K562 (cell line): ENCODE data around the gene SLC25A48. TPM values are rescaled to one million over a fixed set of nuclear protein-coding genes. Genes with fewer than 3 reads are reported as not detected.

Experiments used
- ATAC-seq: fragments of 200-7000 bp; cut with Tn5 transposase; 3 replicates; pipeline ENCODE4 v1.9.1; 2020; ENCODE audit warnings: moderate library complexity
- Bru-seq: library from RNA; stranded (reverse); fragments of 400-500 nt; gene quantifications from one replicate; lab custom pipeline; 2021; lab: Mats Ljungman, UMichigan
- BruChase-seq, 2 experiments: library from RNA; stranded (reverse); fragments of 400-500 nt; gene quantifications; one replicate each; lab custom pipeline; 2021; lab: Mats Ljungman, UMichigan
- BruUV-seq: library from RNA; stranded (reverse); fragments of 400-500 nt; replicated peaks from 2 replicates; lab custom pipeline; 2021; lab: Mats Ljungman, UMichigan
- CTCF ChIA-PET: fragments of 300-600 bp; formaldehyde crosslinking; extraction: SDS; loops from one replicate; lab custom pipeline; 2021; ENCODE audit warnings: low intra/inter-chr PET ratio; lab: Yijun Ruan, JAX
- POLR2A ChIA-PET: fragments of 300-600, 350-650 bp; sonication (Branson Sonifier 250); formaldehyde crosslinking; extraction: SDS; loops from one replicate; lab custom pipeline; 2021; ENCODE audit warnings: antibody characterized with exemption, inconsistent platforms; lab: Yijun Ruan, JAX
- DNase-seq, 4 experiments: peaks; one replicate each; pipeline versions ENCODE4 v3.0.0 to v3.0.0-alpha.2; 2011 to 2018; ENCODE audit warnings: low spot score in 3 of 4, mixed read lengths in 3 of 4; ENCODE audit errors: extremely low read depth in 1 of 4
- FAIRE-seq: peaks from 2 replicates; lab custom pipeline; 2011; peaks lifted over from hg19 to GRCh38; lab: Jason Lieb, UNC
- H2AFZ ChIP-seq: 2 replicates; pipeline ENCODE4 v1.6.0; 2011; ENCODE audit warnings: low read depth, low read length, control low read depth, inconsistent platforms
- H3K27ac ChIP-seq: fragments of 200-600 bp; 3 replicates; pipeline ENCODE4 v1.8.0; 2011; ENCODE audit warnings: low read depth, mild to moderate bottlenecking, control low read depth, inconsistent platforms, low read length, moderate library complexity, mixed read lengths; ENCODE audit errors: extremely low read depth
- H3K27me3 ChIP-seq, 2 experiments: fragments of 300-600 bp in 1 of 2; 2 replicates in 1 of 2; 3 replicates in 1 of 2; pipeline versions ENCODE4 v1.6.0 to v1.8.0; 2011; ENCODE audit warnings: inconsistent platforms in 2 of 2, low read length in 2 of 2, mild to moderate bottlenecking in 1 of 2, mixed read lengths in 1 of 2, moderate library complexity in 1 of 2; ENCODE audit not compliant: control insufficient read depth in 2 of 2, insufficient read depth in 2 of 2
- H3K36me3 ChIP-seq: fragments of 300-600 bp; 3 replicates; pipeline ENCODE4 v1.8.0; 2011; ENCODE audit warnings: mild to moderate bottlenecking, low read length, inconsistent platforms; ENCODE audit not compliant: control insufficient read depth, insufficient read depth
- H3K4me1 ChIP-seq, 2 experiments: fragments of 200-600 bp in 1 of 2; replicated peaks in 1 of 2; 2 replicates in 1 of 2; 3 replicates in 1 of 2; pipeline versions ENCODE4 v1.5.1 to v1.8.0; 2011; ENCODE audit warnings: inconsistent platforms in 2 of 2, low read length in 2 of 2, mild to moderate bottlenecking in 1 of 2, mixed read lengths in 1 of 2, moderate library complexity in 1 of 2; ENCODE audit not compliant: control insufficient read depth in 2 of 2, insufficient read depth in 2 of 2
- H3K4me2 ChIP-seq: 2 replicates; pipeline ENCODE4 v1.6.1; 2011; ENCODE audit warnings: low read length, control low read depth, inconsistent platforms, mixed read lengths; ENCODE audit not compliant: insufficient read depth
- H3K4me3 ChIP-seq: fragments of 200-600 bp; sonication (generic), shearing (Covaris generic); 2 replicates; pipeline ENCODE4 v1.5.1; 2016; ENCODE audit warnings: control low read depth, inconsistent platforms
- H3K79me2 ChIP-seq: fragments of 200-600 bp; 3 replicates; pipeline ENCODE4 v1.8.0; 2011; ENCODE audit warnings: low read length, inconsistent platforms; ENCODE audit not compliant: control insufficient read depth, insufficient read depth
- H3K9ac ChIP-seq, 2 experiments: 2 replicates each; pipeline versions ENCODE4 v1.6.0 to v1.6.1; 2011; ENCODE audit warnings: low read depth in 2 of 2, low read length in 2 of 2, control low read depth in 1 of 2, inconsistent platforms in 1 of 2, mild to moderate bottlenecking in 1 of 2, mixed read lengths in 1 of 2; ENCODE audit not compliant: insufficient read depth in 1 of 2
- H3K9me1 ChIP-seq: one replicate; pipeline ENCODE4 v1.6.0; 2011; ENCODE audit warnings: inconsistent platforms, mild to moderate bottlenecking, low read length, moderate library complexity; ENCODE audit not compliant: control insufficient read depth, insufficient read depth
- H3K9me3 ChIP-seq: replicated peaks from 2 replicates; pipeline ENCODE4 v1.5.1; 2011; ENCODE audit warnings: low read depth, low read length, inconsistent platforms; ENCODE audit not compliant: control insufficient read depth, insufficient read depth
- H4K20me1 ChIP-seq: replicated peaks from 2 replicates; pipeline ENCODE4 v1.6.1; 2011; ENCODE audit warnings: low read length, inconsistent platforms, mixed read lengths; ENCODE audit not compliant: control insufficient read depth, insufficient read depth
- CTCF ChIP-seq, 3 experiments: IDR thresholded peaks in 2 of 3; conservative IDR thresholded peaks in 1 of 3; 2 replicates each; pipeline ENCODE4 v1.5.1; 2011 to 2012; ENCODE audit warnings: low read length in 3 of 3, mild to moderate bottlenecking in 3 of 3, control low read depth in 2 of 3, improper control_type of control experiment in 1 of 3, inconsistent platforms in 1 of 3, low read depth in 1 of 3, mixed read lengths in 1 of 3, moderate library complexity in 1 of 3; ENCODE audit not compliant: insufficient read depth in 2 of 3
- RBFOX2 ChIP-seq: fragments of 200-400 bp; formaldehyde crosslinking; IDR thresholded peaks from 2 replicates; pipeline ENCODE4 v1.6.1; 2017; ENCODE audit warnings: low read depth, mild to moderate bottlenecking, low read length, moderate library complexity
- RBM34 ChIP-seq: fragments of 200-400 bp; formaldehyde crosslinking; IDR thresholded peaks from 2 replicates; pipeline ENCODE4 v1.6.1; 2018; ENCODE audit warnings: low read length, borderline replicate concordance; ENCODE audit not compliant: insufficient read depth
- SIX5 ChIP-seq, 2 experiments: IDR thresholded peaks; 2 replicates each; pipeline ENCODE4 v1.6.1; 2011; ENCODE audit warnings: low read length in 2 of 2, borderline replicate concordance in 1 of 2, low read depth in 1 of 2, mild to moderate bottlenecking in 1 of 2, moderate library complexity in 1 of 2; ENCODE audit not compliant: insufficient read depth in 1 of 2
- ZFP1 ChIP-seq: fragments of 450-650 bp; formaldehyde crosslinking; IDR thresholded peaks from 2 replicates; pipeline ENCODE4 v1.4.0; 2020; ENCODE audit warnings: mild to moderate bottlenecking, mixed read lengths
- WGBS: fragments of 100-300 bp; shearing (Covaris generic); methylation state at CpG from one replicate; pipeline ENCODE4 v1.1.6; 2016; ENCODE audit warnings: low coverage, mixed read lengths; ENCODE audit not compliant: insufficient coverage; ENCODE audit errors: missing lambda C conversion rate; 5-methylcytosine and 5-hydroxymethylcytosine counted together
- in situ Hi-C: fragments of 300-500 bp; cut with MboI; formaldehyde crosslinking; loops from 4 replicates; pipeline ENCODE4 v1.15.0; 2018; ENCODE audit warnings: inconsistent platforms, mixed read lengths
- intact Hi-C: fragments of 100-400 bp; cut with micrococcal nuclease; formaldehyde crosslinking; loops from 2 replicates; pipeline ENCODE4 v1.14.2; 2022
- long read RNA-seq, 3 experiments: library from polyadenylated mRNA in 2 of 3; library from RNA in 1 of 3; unstranded in 2 of 3; stranded (forward) in 1 of 3; transcript quantifications; one replicate each; pipeline ENCODE4 v2.0.0, GENCODE V29; 2019 to 2022
- polyA minus RNA-seq, 3 experiments: library from RNA; depleted of rRNA, polyadenylated mRNA; stranded (reverse); fragments of >200 nt; gene quantifications; 2 replicates each; pipeline ENCODE4 v1.2.3, GENCODE V29; 2011
- polyA plus RNA-seq, 8 experiments: library from polyadenylated mRNA; depleted of rRNA in 4 of 8; stranded (reverse) in 5 of 8; unstranded in 3 of 8; fragments of >200 nt; fragmentation: Nextera tagmentation in 2 of 8; fragmentation: Illumina TruSeq in 1 of 8; extraction: Ambion mirVana in 2 of 8; extraction: Trizol in 1 of 8; gene quantifications; 2 replicates each; pipeline versions ENCODE4 v1.2.1 to v1.2.3, GENCODE V29; 2011 to 2014; ENCODE audit warnings: inconsistent platforms in 1 of 8, missing spikeins in 1 of 8
- total RNA-seq, 7 experiments: library from RNA; depleted of rRNA in 6 of 7; stranded (reverse); fragments of >200 nt in 6 of 7; fragmentation: Illumina TruSeq in 2 of 7; extraction: Trizol in 2 of 7; gene quantifications; 2 replicates each; pipeline versions ENCODE4 v1.2.1 to v1.2.3, GENCODE V29; 2011 to 2021; ENCODE audit warnings: low replicate concordance in 1 of 7
- TF ChIP-seq, protein P1 (sequence below), 3 experiments: fragments of 200-800 bp in 1 of 3; fragments of 250-450 bp in 1 of 3; fragments of 450-650 bp in 1 of 3; sonication (Bioruptor Pico) in 1 of 3; sonication (Bioruptor generic) in 1 of 3; formaldehyde crosslinking in 1 of 3; IDR thresholded peaks; 2 replicates each; pipeline versions ENCODE4 v1.6.1 to v1.8.0; 2016 to 2022; ENCODE audit warnings: mild to moderate bottlenecking in 2 of 3, missing genetic modification characterization in 2 of 3, missing compliant biosample characterization in 1 of 3, moderate library complexity in 1 of 3

The SLC25A48 gene, protein sequence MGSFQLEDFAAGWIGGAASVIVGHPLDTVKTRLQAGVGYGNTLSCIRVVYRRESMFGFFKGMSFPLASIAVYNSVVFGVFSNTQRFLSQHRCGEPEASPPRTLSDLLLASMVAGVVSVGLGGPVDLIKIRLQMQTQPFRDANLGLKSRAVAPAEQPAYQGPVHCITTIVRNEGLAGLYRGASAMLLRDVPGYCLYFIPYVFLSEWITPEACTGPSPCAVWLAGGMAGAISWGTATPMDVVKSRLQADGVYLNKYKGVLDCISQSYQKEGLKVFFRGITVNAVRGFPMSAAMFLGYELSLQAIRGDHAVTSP
- not detected in 2 replicates for total RNA-seq (2011; cell fraction: chromatin; rRNA removed; ENCODE audit: low replicate concordance)
- not detected in 2 replicates for total RNA-seq (2011; cell fraction: nucleolus; rRNA removed)
- 0.44 TPM in 1 of 2 replicates, not detected in the other for total RNA-seq (2011; cell fraction: nucleoplasm; rRNA removed)
- total RNA-seq (2014; rRNA removed), result 0.45 TPM in 1 of 2 replicates, not detected in the other
- total RNA-seq (2014; rRNA removed; fragmentation: Illumina TruSeq; extraction: Trizol), result 0.18 and 0.19 TPM in 2 replicates
- 0.26 and 0.29 TPM in 2 replicates for total RNA-seq (2015; rRNA removed; fragmentation: Illumina TruSeq; extraction: Trizol)
- total RNA-seq (2021), result 0.33 and 0.72 TPM in 2 replicates
- 0.35 and 1.3 TPM in 2 replicates for polyA plus RNA-seq (2011; rRNA removed)
- 0.16 and 0.88 TPM in 2 replicates for polyA plus RNA-seq (2011; cell fraction: cytosol; rRNA removed)
- polyA plus RNA-seq (2011; cell fraction: nucleus; rRNA removed), result 0.85 and 3.1 TPM in 2 replicates
- polyA plus RNA-seq (2012), result 0.16 and 0.30 TPM in 2 replicates
- 0.11 and 0.15 TPM in 2 replicates for polyA plus RNA-seq (2014; fragmentation: Illumina TruSeq; extraction: Trizol)
- polyA plus RNA-seq (2014; fragmentation: Nextera tagmentation; extraction: Ambion mirVana), result under 1 TPM; 0.08 to 0.22 TPM
- 0.24 and 0.27 TPM in 2 replicates for polyA plus RNA-seq (2014; rRNA removed)
- 0.28 and 2.0 TPM in 2 replicates for polyA minus RNA-seq (2011; rRNA and poly(A)+ RNA removed)
- not detected in 2 replicates for polyA minus RNA-seq (2011; cell fraction: cytosol; rRNA and poly(A)+ RNA removed)
- polyA minus RNA-seq (2011; cell fraction: nucleus; rRNA and poly(A)+ RNA removed), result 0.27 and 1.8 TPM in 2 replicates
- Bru-seq, nascent RNA, result percentile 33 among the genes with signal in this experiment
- percentile 23 among the genes with signal in this experiment for BruChase-seq, experiment 1, labeled RNA remaining after a 2-hour chase
- percentile 22 among the genes with signal in this experiment for BruChase-seq, experiment 2, labeled RNA remaining after a 6-hour chase
- long read RNA-seq, experiment 1, partial matches to known transcripts, result 0 of 5 reads
- long read RNA-seq, experiment 1, other reads (novel, unspliced or antisense), result 5 of 5 reads
- long read RNA-seq, experiment 2, partial matches to known transcripts, result 0 of 3 reads
- long read RNA-seq, experiment 2, other reads (novel, unspliced or antisense), result 3 of 3 reads
- long read RNA-seq, experiment 3, result 0 reads

DNA sequence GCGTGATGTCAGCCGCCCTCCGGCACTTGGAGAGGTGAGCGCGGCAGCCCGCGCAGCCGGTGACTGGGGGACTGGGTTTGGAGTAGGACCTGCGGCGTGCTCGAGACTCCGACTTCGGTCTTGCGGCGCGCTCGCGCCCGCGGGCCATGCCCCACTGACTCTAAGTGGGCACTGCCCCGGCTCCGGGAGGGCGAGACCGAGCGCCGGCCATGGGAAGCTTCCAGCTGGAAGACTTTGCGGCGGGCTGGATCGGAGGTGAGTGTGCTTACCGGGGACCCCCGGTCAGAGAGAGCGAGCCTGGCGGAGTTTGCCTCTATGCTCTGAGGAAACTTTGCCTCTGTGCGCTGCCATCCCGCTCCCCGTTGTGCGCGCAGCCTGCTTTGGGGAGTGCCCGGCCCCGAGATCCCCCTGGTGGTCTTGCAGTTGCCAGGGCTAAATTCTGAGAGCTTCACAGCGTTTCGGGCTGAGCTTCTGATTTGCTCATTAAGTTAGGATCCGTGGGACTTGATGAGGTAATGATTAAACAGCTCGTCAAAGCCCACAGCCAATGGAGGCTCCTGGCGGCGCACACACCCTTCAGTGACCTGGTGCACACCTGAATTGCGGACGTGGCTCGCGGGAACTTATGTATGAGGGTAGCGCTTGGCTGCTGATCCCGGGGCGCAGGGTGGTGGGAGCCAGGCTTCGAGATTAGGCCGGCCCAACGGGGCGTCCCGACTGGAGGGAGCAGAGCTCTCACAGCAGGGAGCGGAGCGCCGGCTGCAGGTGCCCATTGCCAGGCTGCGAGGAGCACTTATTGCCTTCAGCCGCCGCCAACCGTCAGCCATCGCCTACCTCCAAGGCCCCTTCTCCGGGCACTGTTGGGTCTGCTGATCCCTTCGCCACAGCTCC, at the start of gene SLC25A48:
Gene SLC25A48, plus strand, starts transcription at position 25 of the 891 bp plus-strand sequence. Its CDS starts 185 bp downstream, at position 210.
- no peak for FAIRE-seq
- Histone ChIP-seq H3K4me3 (no peak within 1 kb of the TSS), H3K9ac (no peak within 1 kb of the TSS), H2AFZ (no peak within 1 kb of the TSS), H3K9me1 (no peaks in the 10 kb centered on the region), H3K4me1 (peaks cover 0 to 9% of the 10 kb centered on the region in 2 experiments; a peak in 1 of 5 replicates), H3K79me2 (no peaks in the 10 kb centered on the region), H4K20me1 (peaks cover 3% of the 10 kb centered on the region; the same call in 1 of the 2 replicates), H3K36me3 (no peaks in the 10 kb centered on the region), H3K27me3 (peaks cover 2 to 40% of the 10 kb centered on the region in 2 experiments; a peak in 3 of 5 replicates), H3K27ac (no peak within 1 kb of the TSS), H3K9me3 (no peaks in the 10 kb centered on the region), H3K4me2 (no peak within 1 kb of the TSS)
- CTCF ChIA-PET, result no interaction called here
- WGBS, result 24% methylated on average over 52 of the region's 68 CpGs
- ATAC-seq, result no peak
- in situ Hi-C loops, result loop anchor here (5.0 kb wide), 1 partner anchor 278 kb away; no protein-coding TSS in a partner anchor
- POLR2A ChIA-PET, result interaction anchor here (0.6 kb wide), 1 partner anchor 368 kb away, joined by 3 read pairs; no protein-coding TSS in a partner anchor
- DNase-seq, result peak in 2 of 4 experiments; percentile 72 to 78
- intact Hi-C loops, result loop anchor here (5.0 kb wide), 1 partner anchor 368 kb away; no protein-coding TSS in a partner anchor
- BruUV-seq, result no TSS peak
- TF ChIP-seq CTCF (IDR thresholded peaks at IDR 0.05 in 2 of 3, conservative IDR thresholded peaks at IDR 0.05 in 1 of 3; ENCODE audit: insufficient read depth in 2 of 3, low read depth in 1 of 3, low read length in 3 of 3), result peak in 1 of 3 experiments; percentile 62; a peak in 1 of 6 replicates
- no peak for TF ChIP-seq RBFOX2
- TF ChIP-seq, protein P1, sequence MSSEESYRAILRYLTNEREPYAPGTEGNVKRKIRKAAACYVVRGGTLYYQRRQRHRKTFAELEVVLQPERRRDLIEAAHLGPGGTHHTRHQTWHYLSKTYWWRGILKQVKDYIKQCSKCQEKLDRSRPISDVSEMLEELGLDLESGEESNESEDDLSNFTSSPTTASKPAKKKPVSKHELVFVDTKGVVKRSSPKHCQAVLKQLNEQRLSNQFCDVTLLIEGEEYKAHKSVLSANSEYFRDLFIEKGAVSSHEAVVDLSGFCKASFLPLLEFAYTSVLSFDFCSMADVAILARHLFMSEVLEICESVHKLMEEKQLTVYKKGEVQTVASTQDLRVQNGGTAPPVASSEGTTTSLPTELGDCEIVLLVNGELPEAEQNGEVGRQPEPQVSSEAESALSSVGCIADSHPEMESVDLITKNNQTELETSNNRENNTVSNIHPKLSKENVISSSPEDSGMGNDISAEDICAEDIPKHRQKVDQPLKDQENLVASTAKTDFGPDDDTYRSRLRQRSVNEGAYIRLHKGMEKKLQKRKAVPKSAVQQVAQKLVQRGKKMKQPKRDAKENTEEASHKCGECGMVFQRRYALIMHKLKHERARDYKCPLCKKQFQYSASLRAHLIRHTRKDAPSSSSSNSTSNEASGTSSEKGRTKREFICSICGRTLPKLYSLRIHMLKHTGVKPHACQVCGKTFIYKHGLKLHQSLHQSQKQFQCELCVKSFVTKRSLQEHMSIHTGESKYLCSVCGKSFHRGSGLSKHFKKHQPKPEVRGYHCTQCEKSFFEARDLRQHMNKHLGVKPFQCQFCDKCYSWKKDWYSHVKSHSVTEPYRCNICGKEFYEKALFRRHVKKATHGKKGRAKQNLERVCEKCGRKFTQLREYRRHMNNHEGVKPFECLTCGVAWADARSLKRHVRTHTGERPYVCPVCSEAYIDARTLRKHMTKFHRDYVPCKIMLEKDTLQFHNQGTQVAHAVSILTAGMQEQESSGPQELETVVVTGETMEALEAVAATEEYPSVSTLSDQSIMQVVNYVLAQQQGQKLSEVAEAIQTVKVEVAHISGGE (CRISPR knock-in tag; IDR thresholded peaks at IDR 0.05), result peak in 1 of 3 experiments; percentile 21; a peak in 1 of 6 replicates
- TF ChIP-seq RBM34, result no peak
- TF ChIP-seq SIX5 (IDR thresholded peaks at IDR 0.05; ENCODE audit: borderline replicate concordance in 1 of 2, insufficient read depth in 1 of 2, low read depth in 1 of 2, low read length in 2 of 2), result no peak
- TF ChIP-seq ZFP1 (CRISPR knock-in tag), result no peak
